NCI-H146 (cell line): ENCODE data around the gene PIAS4.
A peak's percentile ranks its signal among the peaks of the same experiment; 100 is the strongest.

ENCODE experiments used
- DNase-seq: peaks from one replicate; lab custom pipeline; 2025; lab: John Stamatoyannopoulos, UW

The PIAS4 gene

GRCh38 chr19:4059891-4060620, 52.5 kb downstream of the PIAS4 start:
- no peak for DNase-seq

- no peak for DNase-seq
Measured at GRCh38 chr19:4060621-4061177, 53.2 kb downstream of the PIAS4 start.

GRCh38 chr19:4061178-4061682, 53.7 kb downstream of the PIAS4 start:
- no peak for DNase-seq

GRCh38 chr19:4061683-4062418, 54.3 kb downstream of the PIAS4 start:
- DNase-seq: peak; percentile 61

GRCh38 chr19:4062419-4063368, 55.2 kb downstream of the PIAS4 start:
- DNase-seq: no peak

- no peak for DNase-seq
Measured at GRCh38 chr19:4063369-4064148, 56.0 kb downstream of the PIAS4 start.

- no peak for DNase-seq
Measured at GRCh38 chr19:4064149-4064495, 56.6 kb downstream of the PIAS4 start.

- peak; percentile 13 for DNase-seq
Measured at GRCh38 chr19:4064496-4065260, 57.1 kb downstream of the PIAS4 start.

- DNase-seq: peak; percentile 95
Measured at GRCh38 chr19:4065430-4066175, 58.1 kb downstream of the PIAS4 start.

- no peak for DNase-seq
Measured at GRCh38 chr19:4066176-4066606, 58.7 kb downstream of the PIAS4 start.

- DNase-seq: peak; percentile 74
Measured at GRCh38 chr19:4066682-4067395, 59.3 kb downstream of the PIAS4 start, which contains the start of gene ZBTB7A. Gene ZBTB7A (minus strand): TSS chr19:4066899. CDS start chr19:4055232, 11,667 bp downstream.

GRCh38 chr19:4067396-4068046, 60.0 kb downstream of the PIAS4 start:
- DNase-seq: peak; percentile 28

GRCh38 chr19:4068047-4068966, 60.8 kb downstream of the PIAS4 start:
- DNase-seq: no peak

GRCh38 chr19:4069331-4069959, 61.9 kb downstream of the PIAS4 start:
- no peak for DNase-seq

GRCh38 chr19:4071610-4072009, 64.1 kb downstream of the PIAS4 start:
- DNase-seq: no peak

GRCh38 chr19:4075373-4075772, 67.8 kb downstream of the PIAS4 start:
- DNase-seq: no peak

GRCh38 chr19:4077007-4077374, 69.5 kb downstream of the PIAS4 start:
- DNase-seq: no peak
